Suprapubic skin (tissue), 3 donors: ENCODE measurements around the gene UBE2D2.

Experiments used
- POLR2A ChIP-seq, 2 donors: fragments of 450-650 bp; IDR thresholded peaks; one replicate each; pipeline ENCODE4 v1.6.1; 2017; ENCODE audit warnings: antibody characterized with exemption in 2 of 2, mild to moderate bottlenecking in 2 of 2, moderate library complexity in 2 of 2
- TF ChIP-seq, protein P1 (sequence below), 2 donors: fragments of 200-600 bp in 1 of 2; fragments of 450-650 bp in 1 of 2; sonication (generic) in 1 of 2; IDR thresholded peaks; one replicate each; pipeline ENCODE4 v1.5.1; 2016 to 2019; ENCODE audit warnings: antibody characterized with exemption in 2 of 2, mild to moderate bottlenecking in 1 of 2, moderate library complexity in 1 of 2

DNA sequence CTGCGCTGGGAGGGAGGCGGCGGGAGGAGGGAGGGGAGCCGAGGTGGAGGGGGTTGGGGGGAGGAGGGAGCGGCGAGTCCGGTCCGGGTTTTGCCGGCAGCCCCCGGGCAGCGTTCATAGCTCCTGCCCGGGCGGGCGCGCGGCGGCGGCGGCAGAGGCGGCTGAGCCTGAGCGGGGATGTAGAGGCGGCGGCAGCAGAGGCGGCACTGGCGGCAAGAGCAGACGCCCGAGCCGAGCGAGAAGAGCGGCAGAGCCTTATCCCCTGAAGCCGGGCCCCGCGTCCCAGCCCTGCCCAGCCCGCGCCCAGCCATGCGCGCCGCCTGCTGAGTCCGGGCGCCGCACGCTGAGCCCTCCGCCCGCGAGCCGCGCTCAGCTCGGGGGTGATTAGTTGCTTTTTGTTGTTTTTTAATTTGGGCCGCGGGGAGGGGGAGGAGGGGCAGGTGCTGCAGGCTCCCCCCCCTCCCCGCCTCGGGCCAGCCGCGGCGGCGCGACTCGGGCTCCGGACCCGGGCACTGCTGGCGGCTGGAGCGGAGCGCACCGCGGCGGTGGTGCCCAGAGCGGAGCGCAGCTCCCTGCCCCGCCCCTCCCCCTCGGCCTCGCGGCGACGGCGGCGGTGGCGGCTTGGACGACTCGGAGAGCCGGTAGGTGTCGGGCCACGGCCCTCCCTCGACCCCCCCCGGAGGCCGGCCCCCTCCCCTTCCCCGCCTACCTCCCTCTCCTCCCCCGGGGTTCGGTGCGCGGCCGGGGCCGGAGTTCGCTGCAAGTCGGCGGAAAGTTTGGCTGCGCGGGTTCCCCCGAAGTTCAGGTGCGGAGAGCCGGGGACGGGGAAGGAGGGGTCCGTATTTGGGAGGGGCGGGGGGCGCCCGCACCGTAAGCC lies 87.3 kb downstream of the UBE2D2 start, which contains the start of gene CXXC5:
- TF ChIP-seq, protein P1, sequence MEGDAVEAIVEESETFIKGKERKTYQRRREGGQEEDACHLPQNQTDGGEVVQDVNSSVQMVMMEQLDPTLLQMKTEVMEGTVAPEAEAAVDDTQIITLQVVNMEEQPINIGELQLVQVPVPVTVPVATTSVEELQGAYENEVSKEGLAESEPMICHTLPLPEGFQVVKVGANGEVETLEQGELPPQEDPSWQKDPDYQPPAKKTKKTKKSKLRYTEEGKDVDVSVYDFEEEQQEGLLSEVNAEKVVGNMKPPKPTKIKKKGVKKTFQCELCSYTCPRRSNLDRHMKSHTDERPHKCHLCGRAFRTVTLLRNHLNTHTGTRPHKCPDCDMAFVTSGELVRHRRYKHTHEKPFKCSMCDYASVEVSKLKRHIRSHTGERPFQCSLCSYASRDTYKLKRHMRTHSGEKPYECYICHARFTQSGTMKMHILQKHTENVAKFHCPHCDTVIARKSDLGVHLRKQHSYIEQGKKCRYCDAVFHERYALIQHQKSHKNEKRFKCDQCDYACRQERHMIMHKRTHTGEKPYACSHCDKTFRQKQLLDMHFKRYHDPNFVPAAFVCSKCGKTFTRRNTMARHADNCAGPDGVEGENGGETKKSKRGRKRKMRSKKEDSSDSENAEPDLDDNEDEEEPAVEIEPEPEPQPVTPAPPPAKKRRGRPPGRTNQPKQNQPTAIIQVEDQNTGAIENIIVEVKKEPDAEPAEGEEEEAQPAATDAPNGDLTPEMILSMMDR (IDR thresholded peaks at IDR 0.05): no peak
- no peak for TF ChIP-seq POLR2A (IDR thresholded peaks at IDR 0.05)
